Astrocyte of the spinal cord (primary cell): ENCODE measurements around the gene FAM13C.

Experiments
- DNase-seq: peaks from one replicate; pipeline ENCODE4 v3.0.0; 2011; ENCODE audit warnings: low read depth, low spot score
- H3K4me3 ChIP-seq: 2 replicates; pipeline ENCODE4 v1.5.1; 2011; ENCODE audit warnings: low read depth, mild to moderate bottlenecking, low read length, moderate library complexity
- in situ Hi-C: cut with HindIII; loops from 2 replicates; pipeline ENCODE4 v1.10.0; 2017; ENCODE audit warnings: low sequenced_read_pairs
- TF ChIP-seq, protein P1 (sequence below): IDR thresholded peaks from 2 replicates; pipeline ENCODE4 v1.5.1; 2012; ENCODE audit warnings: low read depth, mild to moderate bottlenecking, low read length, inconsistent platforms

FAM13C gene

DNA sequence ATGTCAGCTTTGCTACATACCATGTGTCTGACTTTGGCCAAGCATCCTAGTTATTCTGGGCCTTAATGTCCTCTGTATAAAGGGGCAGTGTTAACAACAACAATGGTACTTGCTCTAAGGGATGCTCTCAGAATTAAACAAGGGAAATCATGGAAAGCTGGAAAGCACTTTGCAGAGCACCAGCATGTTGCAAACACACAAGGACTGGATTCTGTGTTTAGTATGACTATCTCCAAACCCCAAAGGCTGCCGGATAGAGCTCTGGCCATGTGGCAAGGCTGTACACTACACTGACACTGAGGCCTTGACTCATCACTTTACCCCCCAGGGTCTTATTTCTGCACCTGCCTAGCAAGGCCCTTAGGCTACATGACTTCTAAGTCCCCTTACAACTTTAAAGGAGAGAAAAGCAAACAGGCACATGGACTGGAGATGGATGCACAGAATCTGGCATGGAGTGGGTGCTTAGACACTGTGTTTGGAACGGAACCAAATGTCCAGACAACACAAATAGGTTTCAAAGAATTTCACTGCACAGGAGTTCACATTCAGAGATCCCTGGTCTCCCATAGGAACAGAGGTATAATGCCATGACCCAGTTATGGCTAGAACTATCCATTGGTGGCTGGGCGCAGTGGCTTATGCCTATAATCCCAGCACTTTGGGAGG, 74.6 kb downstream of the FAM13C start:
- in situ Hi-C loops = no loop called here

DNA sequence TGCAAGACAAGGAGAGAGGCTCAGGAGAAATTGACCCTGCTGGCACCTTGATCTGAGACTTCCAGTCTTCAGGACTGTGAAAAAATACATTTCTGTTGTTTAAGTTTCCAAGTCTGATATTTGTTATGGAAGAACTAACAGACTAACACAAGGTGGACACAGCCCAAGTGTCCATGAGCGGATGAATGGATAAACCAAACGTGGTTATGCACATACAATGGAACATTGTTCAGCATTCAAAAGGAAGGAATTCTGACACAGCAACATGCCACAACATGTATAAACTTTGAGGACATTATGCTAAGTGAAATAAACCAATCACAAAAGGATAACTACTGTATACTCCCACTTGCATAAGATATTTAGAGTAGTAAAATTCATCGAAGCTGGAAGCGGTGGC, 76.5 kb downstream of the FAM13C start:
- in situ Hi-C loops = no loop called here
- TF ChIP-seq, protein P1, sequence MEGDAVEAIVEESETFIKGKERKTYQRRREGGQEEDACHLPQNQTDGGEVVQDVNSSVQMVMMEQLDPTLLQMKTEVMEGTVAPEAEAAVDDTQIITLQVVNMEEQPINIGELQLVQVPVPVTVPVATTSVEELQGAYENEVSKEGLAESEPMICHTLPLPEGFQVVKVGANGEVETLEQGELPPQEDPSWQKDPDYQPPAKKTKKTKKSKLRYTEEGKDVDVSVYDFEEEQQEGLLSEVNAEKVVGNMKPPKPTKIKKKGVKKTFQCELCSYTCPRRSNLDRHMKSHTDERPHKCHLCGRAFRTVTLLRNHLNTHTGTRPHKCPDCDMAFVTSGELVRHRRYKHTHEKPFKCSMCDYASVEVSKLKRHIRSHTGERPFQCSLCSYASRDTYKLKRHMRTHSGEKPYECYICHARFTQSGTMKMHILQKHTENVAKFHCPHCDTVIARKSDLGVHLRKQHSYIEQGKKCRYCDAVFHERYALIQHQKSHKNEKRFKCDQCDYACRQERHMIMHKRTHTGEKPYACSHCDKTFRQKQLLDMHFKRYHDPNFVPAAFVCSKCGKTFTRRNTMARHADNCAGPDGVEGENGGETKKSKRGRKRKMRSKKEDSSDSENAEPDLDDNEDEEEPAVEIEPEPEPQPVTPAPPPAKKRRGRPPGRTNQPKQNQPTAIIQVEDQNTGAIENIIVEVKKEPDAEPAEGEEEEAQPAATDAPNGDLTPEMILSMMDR = no peak
- no peak for DNase-seq

More for the DNA sequence above, 74.6 kb downstream of the FAM13C start:
- H3K4me3 ChIP-seq = no peak overlapping the region
- TF ChIP-seq, protein P1 = no peak
- no peak for DNase-seq

DNA sequence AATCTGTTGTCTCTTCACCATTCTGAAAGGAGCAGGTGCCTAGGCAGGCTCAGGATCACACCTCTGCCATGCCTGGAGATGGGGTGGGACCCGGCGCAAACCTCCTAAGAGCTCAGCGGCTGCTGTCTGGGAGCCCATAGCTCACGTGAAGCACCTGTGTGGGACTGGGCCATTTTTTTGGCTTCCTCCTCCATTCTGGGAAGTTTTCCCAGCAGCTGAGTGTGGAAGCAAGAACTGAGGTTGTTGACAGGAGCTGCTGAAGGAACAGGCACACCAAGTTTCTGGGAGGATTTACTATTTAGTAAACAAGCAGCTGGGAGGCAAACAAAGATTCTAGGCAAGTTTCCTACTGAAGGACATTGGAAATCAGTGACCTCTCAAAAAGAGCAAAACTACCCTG, 77.3 kb downstream of the FAM13C start:
- no peak for DNase-seq
- TF ChIP-seq, protein P1 = no peak
- in situ Hi-C loops = no loop called here
- H3K4me3 ChIP-seq = no peak overlapping the region

More for the DNA sequence above, 76.5 kb downstream of the FAM13C start:
- H3K4me3 ChIP-seq = no peak overlapping the region

DNA sequence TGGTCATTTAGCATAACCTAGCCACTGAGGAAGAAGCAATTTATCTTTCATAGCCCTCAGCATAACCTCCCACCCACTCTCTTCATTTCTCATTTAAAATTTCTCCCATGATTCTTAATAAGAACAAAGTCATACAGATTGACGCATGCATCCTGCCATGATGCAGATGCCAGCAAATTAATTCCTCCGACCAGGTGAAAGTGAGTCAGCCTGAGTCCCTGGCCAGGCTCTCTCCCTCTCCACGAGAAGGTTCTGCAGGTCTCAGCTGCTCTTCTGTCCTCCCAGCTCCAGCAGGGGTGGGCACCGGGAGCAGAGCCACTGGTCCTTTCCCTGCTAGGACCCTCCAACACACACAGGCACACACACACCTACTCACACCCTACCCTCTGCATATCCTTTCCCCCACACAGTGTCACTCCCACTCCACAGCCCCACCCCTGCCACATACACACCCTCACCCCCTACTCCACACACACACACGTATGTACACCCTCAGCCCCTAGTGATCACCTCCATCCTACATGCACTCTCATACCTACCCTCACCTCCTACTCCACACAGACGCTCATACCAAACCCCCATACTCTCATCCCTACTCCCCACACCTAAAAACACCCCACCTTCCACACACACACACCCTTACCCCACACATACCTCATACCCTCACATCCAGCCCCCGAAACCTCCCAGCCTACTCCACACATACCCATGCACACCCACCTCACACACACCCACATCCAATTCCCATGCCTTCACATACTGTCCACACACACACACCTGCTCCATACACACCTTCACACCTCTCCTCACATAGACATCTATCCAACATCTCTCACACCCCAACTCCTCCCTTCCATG, 78.0 kb downstream of the FAM13C start:
- no peak for DNase-seq
- in situ Hi-C loops = no loop called here
- TF ChIP-seq, protein P1 = no peak
- no peak overlapping the region for H3K4me3 ChIP-seq

DNA sequence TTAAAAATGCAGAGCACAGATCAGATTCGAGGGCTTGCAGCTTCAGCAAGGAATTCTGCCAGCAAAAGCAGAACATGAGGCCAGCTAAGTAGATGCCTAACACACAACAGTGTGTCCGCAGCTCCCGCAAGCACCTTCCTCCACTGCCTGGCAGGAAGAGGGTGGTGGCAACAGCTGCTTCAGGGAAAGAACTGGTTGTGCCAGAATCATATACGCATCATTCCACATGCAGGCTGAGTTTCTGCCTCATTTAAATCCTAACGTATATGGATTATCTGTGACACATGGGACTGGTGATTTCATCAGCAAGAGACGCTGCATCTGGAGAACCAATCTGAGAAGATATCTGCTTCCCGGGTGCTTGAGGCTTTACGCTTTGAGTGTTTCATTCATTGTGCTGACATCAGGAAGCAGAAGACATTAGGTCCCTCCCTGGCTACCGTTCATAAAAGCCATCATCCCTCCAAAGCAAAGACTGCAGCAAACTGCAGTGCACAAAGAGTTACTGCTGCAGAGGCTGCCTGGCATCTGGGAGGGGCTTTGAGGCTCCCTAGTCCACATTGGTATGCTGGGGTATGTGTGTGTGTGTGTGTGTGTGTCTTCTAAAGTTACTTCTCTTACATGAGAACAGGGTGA, 78.8 kb downstream of the FAM13C start:
- H3K4me3 ChIP-seq = no peak overlapping the region
- in situ Hi-C loops = no loop called here
- TF ChIP-seq, protein P1 = no peak
- no peak for DNase-seq

DNA sequence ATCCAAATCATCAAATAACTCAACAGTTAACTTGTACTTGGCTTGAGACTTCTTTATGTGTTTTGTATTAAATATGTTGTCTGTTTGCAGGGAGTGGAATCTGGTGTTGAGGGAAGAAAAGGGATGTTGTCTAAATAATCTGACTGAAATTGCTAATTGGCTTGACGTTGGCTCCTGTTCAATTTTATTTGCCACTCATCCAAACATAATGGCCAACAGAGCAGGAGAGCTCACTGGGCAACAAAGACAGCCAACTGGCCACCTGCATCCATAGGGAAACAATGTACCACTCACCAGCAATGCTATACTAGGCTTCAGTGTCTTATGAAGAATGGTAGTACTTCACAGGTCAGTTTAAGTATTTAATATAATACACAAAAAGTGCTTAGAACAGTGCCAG, 80.5 kb downstream of the FAM13C start:
- DNase-seq = no peak
- in situ Hi-C loops = no loop called here
- TF ChIP-seq, protein P1 = no peak
- no peak overlapping the region for H3K4me3 ChIP-seq
